Neural cell (in vitro differentiated cells): ENCODE results near the gene PBX1.

Experiments used
- CTCF ChIP-seq: fragments of 450-650 bp; IDR thresholded peaks from 2 replicates; pipeline ENCODE4 v1.5.1; 2014; ENCODE audit warnings: antibody characterized with exemption, mild to moderate bottlenecking, moderate library complexity; ENCODE audit not compliant: poor library complexity, severe bottlenecking
- REST ChIP-seq: IDR thresholded peaks from 2 replicates; pipeline ENCODE4 v1.6.1; 2012; ENCODE audit warnings: borderline replicate concordance

GRCh38 chr1:164858096-164858632 is 299.2 kb downstream of the PBX1 start:
- no peak for TF ChIP-seq CTCF
- no peak for TF ChIP-seq REST
